Activated CD4-positive, alpha-beta T cell treated with anti-CD3 and anti-CD28 coated beads for 48 hours (primary cell): ENCODE measurements around the gene DRG2.
A peak's percentile ranks its signal among the peaks of the same experiment; 100 is the strongest.

Source experiments
- DNase-seq: peaks from one replicate; pipeline ENCODE4 v3.0.0-alpha.2; 2020

DRG2 gene

GRCh38 chr17:18117982-18118975 is 30.5 kb downstream of the DRG2 start:
- DNase-seq: no peak

GRCh38 chr17:18119166-18119745 is 31.5 kb downstream of the DRG2 start:
- DNase-seq: no peak

- no peak for DNase-seq
Measured at GRCh38 chr17:18119938-18120337, 32.2 kb downstream of the DRG2 start.

GRCh38 chr17:18120461-18121017 is 32.8 kb downstream of the DRG2 start:
- DNase-seq: no peak

GRCh38 chr17:18121144-18121910 is 33.6 kb downstream of the DRG2 start:
- no peak for DNase-seq

GRCh38 chr17:18122990-18123753 is 35.4 kb downstream of the DRG2 start:
- DNase-seq: no peak

GRCh38 chr17:18124345-18125126 is 36.8 kb downstream of the DRG2 start:
- no peak for DNase-seq

GRCh38 chr17:18129041-18129502 is 41.3 kb downstream of the DRG2 start:
- no peak for DNase-seq

- no peak for DNase-seq
Measured at GRCh38 chr17:18132711-18133110, 45.0 kb downstream of the DRG2 start.

GRCh38 chr17:18136357-18136756 is 48.6 kb downstream of the DRG2 start:
- no peak for DNase-seq

GRCh38 chr17:18138065-18138749 is 50.5 kb downstream of the DRG2 start:
- no peak for DNase-seq

- no peak for DNase-seq
Measured at GRCh38 chr17:18139092-18139491, 51.3 kb downstream of the DRG2 start.

GRCh38 chr17:18139498-18139897 is 51.8 kb downstream of the DRG2 start:
- DNase-seq: no peak

GRCh38 chr17:18139949-18140348 is 52.2 kb downstream of the DRG2 start:
- no peak for DNase-seq

GRCh38 chr17:18140648-18141047 is 52.9 kb downstream of the DRG2 start:
- DNase-seq: no peak

GRCh38 chr17:18141210-18141803 is 53.6 kb downstream of the DRG2 start:
- DNase-seq: peak; percentile 47

GRCh38 chr17:18142417-18142816 is 54.7 kb downstream of the DRG2 start:
- DNase-seq: no peak

GRCh38 chr17:18143044-18143936 is 55.5 kb downstream of the DRG2 start:
- DNase-seq: peak; percentile 31

GRCh38 chr17:18144261-18144660 is 56.5 kb downstream of the DRG2 start:
- no peak for DNase-seq
